HG02571 (cell line): ENCODE results near the gene PKP3.
"Not testable (repeated sequence)": the region's sequence is repeated elsewhere in the genome, so short reads cannot be mapped to it uniquely, and the experiment has no call there.

Experiments
- ATAC-seq: cut with Tn5 transposase; IDR thresholded peaks from one replicate; pipeline ENCODE4 v1.9.1; 2021; ENCODE audit warnings: mild to moderate bottlenecking, moderate library complexity; ENCODE audit not compliant: unreplicated experiment

Gene PKP3

DNA sequence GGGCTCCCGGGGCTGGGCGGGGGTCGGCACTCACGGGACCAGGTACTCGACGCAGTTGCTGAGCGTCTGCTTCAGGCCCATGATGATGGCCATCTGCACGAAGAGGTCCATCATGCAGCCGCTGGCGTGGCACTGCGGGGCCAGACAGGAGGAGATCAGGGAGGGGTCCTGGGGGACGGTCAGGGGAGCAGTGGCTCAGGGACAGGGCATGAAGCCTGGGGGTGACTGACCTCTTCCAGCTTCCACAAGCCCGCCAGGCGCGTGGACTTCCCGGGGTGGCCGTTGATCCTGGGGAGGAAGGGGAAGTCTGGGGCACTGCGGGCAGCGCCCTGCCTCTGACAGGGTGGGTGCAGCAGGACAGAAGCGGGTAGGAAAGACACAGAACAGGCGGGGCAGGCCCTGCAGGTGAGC, 26.9 kb downstream of the PKP3 start:
- ATAC-seq, result no peak

DNA sequence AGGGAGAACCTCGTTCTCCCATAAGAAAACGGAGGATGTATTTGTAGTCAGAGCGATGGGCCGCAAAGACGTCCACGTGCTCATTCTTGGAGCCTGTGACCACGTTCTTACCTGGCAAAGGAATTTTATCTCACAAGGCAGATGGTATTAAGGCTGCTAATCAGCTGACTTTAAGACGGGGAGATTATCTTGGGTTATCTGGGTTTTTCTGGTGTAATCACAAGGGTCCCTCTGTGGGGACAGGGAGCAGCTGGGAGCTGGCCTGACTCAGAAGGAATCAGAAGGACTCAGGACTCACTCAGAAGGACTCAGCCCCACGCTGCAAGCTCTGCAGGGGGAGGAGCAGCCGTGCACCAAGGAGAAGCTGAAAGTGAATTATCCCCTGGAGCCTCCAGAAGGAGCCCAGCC, 28.2 kb downstream of the PKP3 start:
- ATAC-seq, result no peak

DNA sequence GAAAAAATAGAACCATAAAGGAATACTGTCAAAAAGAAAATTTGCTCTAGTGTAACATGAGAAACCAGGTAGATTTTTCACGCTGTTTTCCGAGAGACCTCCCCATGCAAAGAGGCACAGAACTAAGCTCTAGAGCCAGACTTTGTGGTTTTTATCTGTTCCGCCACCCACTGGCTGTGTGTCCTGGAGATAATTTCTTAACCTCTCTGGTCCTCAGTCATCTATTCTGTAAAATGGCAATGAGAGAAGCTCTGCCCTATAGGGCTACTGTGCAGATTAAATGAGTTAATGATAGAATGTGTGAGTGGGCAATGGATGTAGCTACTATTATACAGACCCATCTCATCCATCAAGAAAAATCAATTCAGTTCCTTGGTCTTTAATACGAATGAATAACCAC, 30.2 kb downstream of the PKP3 start:
- ATAC-seq, result no peak

DNA sequence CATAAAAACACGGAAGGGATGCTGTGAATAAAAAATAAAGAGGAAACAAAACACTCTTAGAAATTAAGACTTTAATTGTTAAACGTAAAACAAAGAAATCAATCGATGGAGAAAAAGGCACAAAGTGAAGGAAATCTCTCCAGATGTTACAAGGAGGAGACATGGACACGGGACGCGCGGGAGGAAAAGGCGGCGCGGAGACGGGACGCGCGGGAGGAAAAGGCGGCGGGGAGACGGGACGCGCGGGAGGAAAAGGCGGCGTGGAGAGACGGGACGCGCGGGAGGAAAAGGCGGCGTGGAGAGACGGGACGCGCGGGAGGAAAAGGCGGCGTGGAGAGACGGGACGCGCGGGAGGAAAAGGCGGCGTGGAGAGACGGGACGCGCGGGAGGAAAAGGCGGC, 30.8 kb downstream of the PKP3 start:
- ATAC-seq, result not testable (repeated sequence)

DNA sequence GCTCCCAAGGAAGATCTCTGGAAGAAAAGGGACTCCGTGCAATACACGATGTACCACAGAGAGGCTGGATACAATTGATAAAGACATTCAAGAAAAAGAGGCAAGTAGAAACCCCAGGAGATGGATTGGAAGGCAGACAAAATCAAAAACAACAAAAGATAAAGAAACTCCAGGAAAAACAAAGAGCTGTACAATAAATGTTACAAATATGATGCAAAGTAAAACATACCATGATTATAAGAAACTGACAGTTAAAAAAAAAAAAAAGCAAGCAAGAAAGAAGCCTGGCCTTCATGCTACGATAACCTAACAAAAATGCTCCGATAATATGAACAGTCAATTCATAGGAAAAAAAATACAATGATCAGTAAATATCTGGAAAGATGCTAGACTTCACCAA, 31.3 kb downstream of the PKP3 start:
- ATAC-seq, result no peak

DNA sequence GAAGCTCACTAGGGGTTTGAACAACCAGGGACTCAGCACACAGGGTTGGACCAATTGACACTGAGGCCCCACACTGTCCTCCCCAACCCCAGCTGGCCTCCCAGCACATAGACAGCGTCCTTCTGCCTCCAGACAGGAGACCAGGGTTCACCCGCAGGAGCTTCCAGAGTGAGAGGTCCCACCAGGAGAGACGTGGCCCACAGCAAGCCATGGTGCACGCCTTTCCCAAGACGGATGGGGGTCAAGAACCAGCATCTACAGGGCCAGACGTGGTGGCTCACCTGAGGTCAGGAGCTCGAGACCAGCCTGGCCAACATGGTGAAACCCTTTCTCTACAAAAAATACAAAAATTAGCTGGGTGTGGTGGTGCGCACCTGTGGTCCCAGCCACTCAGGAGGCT, 32.8 kb downstream of the PKP3 start:
- ATAC-seq, result no peak

DNA sequence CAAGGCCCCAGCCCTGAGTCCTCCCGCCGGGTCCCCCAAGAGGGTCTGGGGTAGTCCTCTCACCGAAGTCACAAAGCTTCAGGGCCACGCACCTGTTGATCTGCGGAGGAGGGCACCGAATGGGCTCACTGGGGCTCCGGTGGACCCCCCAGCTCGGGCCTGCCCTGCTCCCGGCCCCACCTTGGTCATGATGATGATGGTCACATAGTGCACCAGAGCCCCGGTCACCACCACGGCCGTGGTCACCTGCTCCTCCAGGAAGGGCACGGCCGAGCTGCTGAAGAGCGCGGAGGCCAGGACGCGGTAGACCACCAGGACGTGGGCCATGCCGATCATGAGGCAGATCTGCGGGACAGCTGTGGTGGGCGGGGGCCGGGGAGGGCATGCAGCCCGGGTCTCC, 34.3 kb downstream of the PKP3 start:
- ATAC-seq, result no peak

DNA sequence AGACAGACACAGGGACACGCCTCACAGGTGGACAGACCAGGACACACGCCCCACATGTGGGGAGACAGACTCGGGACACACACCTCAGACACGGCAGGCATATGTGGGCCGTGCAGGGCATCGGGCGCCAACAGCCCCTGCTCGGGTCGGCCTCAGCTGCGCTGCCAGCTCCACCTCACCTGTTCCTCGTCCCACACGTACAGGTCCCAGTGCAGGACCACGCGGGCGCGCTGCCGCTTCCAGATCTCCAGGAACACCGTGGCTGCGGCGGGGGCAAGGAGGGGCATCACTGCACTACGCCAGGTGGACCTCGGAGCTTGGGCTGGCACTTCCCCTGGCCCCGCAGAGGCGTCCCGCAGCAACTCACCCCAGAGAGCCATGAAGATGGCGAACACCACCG, 35.4 kb downstream of the PKP3 start:
- no peak for ATAC-seq

DNA sequence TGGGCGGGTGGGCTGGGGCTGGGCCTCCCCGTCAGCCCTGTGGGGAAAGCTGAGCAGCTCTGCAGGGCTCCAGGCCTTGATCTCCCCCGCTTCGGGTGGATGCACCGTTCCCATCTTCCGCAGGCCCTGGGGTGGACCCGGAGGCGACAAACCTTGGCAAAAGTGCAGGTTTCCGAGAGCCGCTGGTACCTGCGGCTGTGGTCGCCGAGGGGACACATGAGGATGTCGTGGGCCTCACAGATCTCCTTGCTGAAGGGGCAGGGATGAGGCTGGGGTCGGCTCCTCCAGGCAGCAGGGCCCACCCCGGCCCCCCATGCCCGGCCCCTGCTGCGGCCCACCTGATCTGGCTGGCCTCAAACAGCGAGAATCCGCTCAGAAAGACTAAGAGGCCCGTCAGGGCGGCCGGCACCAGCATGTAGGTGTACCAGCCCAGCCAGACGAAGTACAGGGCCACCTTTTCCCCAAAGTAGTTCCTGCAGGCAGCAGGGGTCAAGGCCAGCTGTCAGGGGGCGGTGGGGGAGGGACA, 36.0 kb downstream of the PKP3 start:
- no peak for ATAC-seq

DNA sequence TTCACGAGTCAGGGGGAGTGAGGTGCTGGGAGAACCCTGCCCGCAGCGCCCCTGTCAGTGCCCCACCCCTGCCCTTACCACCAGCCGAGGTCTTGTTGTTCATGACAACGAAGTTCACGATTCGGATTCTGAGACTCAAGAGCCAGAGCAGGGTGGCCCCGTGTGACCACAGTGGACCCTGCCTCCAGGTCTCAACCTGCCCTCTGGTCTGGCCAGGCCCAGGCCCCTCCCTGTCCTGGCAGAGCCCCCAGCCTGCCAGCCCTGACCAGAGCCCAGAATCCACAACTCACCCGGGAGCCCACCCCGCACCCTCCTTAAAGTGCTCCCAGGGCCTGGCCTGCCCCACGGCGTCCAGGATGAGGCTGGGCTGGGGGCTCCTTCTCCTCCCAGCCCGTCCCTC, 37.9 kb downstream of the PKP3 start:
- ATAC-seq, result no peak

DNA sequence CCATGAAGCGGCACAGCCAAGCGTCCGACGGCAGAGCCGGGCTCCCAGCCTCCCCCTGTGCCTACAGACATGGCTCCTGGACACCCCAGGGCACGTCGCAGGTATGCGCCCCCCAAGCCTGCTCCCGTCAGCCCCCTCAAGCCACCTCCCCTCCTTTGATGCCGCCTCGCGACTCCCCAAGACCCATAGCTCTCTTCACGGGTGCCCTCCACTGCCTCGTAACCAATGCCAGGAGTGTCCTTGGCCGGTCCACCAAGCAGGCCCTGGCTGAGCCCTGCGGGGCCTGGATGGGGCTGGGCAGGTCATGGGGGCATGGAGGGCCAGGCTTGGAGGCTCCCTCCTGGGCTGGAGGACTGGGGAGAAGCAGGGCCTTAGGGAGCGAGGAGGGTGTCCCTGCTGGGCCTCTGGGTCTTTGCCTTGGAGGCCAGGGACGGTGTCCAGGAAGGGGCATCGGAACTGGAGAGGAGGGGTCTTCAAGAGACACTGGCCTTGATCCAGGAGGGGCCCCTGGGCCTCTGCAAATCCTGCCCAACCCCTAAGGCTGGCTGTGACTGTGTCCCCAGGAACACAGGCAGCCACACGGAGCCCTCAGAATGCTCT, 38.6 kb downstream of the PKP3 start:
- no peak for ATAC-seq

DNA sequence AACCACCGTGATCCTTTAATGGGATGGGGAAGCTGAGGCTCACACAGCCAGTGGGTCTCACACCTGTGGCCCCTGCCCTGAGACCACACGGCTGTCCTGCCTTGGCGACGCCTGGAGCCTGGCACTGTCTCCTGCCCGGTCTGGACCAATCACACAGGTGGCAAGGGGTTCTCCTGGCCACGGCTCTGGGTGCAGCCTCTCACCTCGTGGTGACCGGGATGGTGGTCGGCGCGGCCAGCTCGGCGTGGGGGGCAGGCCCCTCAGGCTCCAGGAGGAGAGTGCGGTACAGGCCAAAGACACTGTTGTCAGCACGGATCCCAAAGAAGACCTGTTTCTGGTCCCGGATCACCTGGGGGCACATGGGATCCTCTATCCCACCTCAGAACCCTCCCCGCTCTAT, 39.1 kb downstream of the PKP3 start:
- ATAC-seq, result no peak

DNA sequence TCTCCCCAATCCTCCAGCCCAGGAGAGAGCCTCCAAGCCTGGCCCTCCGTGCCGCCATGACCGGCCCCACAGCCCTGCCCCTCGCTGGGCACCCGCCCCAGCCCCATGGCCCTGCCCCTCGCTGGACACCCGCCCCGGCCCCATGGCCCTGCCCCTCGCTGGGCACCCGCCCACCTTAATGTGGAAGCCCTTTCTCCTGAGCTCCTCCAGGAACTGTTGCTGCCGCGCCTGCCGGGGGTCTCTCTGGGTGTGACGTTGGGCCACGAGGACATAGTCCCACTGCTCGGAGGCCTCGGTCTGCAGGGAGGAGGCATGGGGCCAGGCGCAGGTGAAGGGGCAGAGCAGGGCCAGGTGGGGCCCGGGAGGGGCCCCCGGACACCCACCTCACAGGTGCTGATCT, 39.6 kb downstream of the PKP3 start:
- ATAC-seq, result no peak

DNA sequence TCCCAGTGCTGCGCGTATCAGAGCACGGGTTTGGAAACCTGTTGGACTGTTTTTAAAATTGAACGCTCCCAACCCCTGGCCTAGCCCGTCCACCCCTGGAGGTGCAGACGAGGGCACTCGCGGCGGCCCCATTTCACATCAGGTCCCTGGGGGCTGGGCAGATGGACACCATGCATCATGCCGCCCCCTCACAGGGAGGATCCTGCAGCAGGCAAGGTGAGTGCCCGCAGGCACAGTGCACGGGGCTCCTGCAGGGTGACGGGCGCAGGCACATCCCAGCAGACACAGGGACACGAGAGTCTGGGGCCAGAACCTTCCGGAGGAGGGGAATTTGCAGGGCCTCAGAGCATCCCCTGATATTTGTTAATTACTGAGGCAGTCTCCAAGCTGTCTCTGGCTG, 40.5 kb downstream of the PKP3 start:
- ATAC-seq, result no peak

DNA sequence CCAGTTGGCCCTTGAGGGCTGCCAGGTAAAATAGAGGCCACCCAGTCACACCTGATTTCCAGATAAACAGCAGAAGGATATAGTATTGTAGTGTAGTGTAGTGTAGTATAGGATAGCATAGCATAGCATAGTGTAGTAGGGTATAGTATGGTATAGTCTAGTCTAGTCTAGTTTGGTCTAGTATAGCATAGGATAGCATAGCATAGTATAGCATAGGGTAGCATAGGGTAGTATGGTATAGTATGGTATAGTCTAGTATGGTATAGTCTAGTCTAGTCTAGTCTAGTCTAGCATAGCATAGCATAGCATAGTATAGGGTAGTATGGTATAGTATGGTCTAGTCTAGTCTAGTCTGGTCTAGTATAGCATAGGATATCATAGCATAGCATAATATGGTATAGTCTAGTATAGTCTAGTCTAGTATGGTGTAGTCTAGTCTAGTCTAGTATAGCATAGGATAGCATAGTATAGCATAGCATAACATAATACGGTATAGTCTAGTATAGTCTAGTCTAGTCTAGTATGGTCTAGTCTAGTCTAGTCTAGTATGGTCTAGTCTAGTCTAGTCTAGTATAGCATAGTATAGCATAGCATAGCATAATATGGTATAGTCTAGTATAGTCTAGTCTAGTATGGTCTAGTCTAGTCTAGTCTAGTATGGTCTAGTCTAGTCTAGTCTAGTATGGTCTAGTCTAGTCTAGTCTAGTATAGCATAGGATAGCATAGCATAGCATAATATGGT, 41.2 kb downstream of the PKP3 start:
- not testable (repeated sequence) for ATAC-seq

DNA sequence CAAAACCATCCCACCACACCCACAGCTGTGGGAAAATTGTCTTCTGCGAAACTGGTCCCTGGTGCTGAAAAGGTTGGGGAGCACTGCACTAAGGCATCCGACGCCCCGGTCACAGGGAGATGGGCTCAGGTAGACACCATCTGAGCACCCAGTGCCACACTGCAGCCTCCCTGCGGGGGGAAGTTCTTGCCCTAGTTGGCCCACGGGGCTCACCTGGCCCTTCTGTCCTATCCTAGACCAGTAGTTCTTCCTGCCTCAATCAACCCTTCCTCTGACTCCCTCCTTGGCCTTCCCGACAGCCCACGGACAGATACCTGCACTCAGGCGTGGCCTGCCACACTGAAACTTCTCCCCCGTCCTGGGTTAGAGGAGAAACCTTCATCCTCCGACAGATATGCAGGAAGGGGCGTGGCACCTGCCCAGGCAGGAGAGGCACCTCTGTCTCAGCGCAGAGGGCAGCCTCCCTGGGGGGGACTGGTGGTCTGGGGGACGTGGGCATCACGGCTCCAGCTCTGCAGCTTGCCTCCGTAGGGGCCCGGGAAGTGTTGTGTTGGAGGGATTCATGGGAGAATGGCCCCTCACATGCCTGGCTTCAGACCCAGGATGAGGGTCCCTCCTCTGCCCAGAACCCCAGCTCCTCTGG, 43.3 kb downstream of the PKP3 start:
- ATAC-seq, result no peak

DNA sequence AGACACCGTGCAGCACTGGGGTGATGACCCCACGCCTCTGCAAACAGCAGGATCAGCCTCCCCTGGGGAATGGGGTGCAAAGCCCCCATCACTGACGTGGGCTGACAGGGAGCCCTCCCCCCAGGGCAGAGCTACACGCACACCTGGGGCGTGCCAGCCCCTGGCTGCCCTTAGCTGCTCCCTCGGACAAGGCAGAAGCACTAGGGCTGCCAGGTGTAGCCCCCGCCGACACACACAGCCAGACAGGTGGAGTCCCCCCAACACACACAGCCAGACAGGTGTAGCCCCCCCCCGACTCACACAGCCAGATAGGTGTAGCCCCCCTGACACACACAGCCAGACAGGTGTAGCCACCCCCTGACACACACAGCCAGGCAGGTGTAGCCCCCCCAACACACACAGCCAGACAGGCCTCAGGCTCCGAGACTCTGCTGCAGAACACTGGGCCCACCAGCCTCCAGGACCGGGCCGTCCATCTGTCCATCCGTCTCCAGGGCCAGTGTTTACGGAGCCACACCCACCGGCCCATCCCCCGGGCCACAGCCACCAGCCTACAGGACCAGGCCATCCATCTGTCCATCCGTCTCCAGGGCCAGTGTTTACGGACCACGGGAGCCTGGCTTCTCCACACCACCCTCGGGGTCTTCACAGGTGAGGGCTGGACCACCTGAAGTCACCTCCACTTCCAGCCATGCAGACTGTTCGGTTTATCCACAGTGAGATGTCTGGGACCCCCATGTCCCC, 44.3 kb downstream of the PKP3 start:
- ATAC-seq, result no peak

DNA sequence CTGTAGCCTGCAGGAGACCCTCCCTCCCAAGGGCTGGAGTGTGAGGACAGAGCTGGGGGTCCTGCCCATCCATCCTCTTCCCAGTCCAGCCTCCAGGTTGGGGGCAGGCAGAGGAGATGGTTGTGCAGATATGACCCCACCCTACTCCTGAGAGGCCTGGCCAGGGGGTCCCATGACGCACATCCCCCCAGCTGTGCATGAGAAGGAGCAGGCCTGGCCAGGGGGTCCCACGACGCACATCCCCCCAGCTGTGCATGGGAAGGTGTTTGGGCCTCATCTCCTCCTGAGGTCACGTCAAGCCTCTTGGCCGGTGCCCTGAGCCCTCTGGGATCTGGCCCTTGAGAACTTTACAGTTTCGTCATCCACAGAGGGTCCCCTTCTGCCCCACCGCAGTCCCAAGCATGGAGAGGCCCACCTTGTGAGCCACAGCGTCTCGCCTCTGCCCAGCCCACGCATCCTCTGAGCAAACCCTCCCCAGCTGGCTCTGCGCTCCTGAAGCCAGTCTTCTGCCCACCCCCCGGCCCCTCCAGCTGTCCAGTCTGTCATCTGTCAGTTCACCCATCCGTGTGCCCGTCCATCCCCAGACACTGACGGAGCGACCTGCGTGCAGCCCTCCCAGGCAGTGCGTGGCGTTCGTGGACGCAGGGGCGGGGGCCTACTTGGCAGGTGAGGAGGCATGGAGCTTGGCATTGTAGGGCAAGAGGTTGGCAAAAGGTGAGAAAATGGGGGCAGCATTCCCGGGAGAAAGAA, 45.5 kb downstream of the PKP3 start:
- ATAC-seq, result no peak

DNA sequence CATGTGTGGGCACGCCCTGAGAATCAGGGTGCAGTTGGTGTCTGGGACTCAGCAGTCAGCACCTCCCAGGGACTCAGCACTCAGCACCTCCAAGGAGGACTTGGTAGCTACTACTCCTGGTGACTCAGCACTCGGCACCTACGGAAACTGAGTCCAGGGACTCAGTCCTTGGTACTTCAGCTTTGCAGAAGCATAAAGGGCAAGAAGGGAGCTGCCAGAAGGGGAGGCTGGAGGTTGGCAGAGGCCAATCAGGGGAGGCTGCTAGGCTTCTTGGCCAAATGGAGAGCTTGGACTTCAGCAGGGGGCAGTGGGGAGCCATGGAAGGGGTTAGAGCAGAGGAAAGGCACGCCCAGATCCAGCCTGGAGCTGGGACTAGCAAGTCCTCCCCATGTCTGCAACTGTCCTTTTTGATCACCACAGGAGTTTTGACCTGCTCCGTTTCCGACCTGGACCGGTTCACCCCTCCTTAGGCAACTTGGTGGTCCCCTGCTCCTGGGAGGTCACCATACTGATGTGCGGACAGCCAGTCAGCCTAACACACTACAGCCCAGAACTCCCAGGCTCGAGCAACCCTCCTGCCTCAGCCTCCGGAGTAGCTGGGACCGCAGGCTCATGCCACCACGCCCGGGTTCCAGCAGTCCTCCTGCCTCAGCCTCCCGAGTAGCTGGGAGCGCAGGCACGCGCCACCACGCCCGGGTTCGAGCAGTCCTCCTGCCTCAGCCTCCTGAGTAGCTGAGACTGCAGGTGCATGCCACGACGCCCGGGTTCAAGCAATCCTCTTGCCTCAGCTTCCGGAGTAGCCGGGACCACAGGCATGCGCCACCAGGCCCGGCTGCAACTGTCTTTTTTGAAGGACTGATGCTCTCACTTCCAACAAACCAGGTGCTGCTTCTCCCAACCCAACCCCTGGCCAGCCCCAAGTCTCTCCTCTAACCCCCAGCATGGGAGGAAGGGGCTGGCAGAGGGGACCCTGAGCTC, 46.3 kb downstream of the PKP3 start:
- ATAC-seq, result no peak

DNA sequence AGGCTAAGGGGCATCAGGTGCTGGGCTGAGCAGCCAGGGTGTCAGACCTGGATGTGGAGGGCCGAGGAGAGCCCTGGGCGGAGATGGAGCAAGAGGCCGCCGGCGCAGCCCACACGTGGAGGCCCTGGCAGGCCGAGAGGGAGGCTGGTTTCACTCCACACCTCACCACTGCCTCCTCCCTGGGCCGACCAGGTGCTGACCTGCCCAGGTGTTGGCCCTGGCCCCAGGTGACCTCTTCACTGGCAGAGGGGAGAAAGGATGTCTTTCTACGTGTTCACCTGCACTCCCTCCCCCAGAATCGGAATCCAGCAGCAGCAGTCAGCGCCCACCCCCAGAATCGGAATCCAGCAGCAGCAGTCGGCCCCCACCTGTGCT, 47.0 kb downstream of the PKP3 start:
- no peak for ATAC-seq
